GM12801 (cell line): Measurements from ENCODE around the gene CTAG1A.
"Not testable (repeated sequence)": the region's sequence is repeated elsewhere in the genome, so short reads cannot be mapped to it uniquely, and the experiment has no call there.

Experiments used
- TF ChIP-seq, protein P1 (sequence below): IDR thresholded peaks from one replicate; pipeline ENCODE4 v1.5.1; 2011; ENCODE audit warnings: control low read depth; ENCODE audit not compliant: insufficient read length; ENCODE audit errors: extremely low read depth

CTAG1A gene

DNA sequence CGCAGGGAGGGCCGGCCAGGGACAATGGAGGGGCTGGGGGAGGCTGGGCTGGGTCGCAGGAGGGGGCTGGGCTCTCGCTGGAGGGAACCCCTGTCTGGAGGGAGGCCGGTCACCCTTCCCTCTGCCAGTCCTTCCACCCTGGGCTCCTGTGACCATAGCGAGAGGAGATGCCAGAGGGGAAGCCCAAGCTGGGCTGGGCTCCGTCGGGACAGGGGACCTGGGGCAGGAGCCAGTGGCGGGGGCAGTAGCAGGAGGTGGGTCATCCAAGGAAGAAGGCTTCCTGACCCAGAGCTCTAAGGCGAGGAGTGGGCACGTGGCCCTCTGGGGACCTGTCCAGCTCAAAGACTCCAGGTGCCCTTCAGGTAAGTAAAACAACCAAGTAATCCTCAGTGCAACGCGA is 17.3 kb downstream of the CTAG1A start:
- TF ChIP-seq, protein P1, sequence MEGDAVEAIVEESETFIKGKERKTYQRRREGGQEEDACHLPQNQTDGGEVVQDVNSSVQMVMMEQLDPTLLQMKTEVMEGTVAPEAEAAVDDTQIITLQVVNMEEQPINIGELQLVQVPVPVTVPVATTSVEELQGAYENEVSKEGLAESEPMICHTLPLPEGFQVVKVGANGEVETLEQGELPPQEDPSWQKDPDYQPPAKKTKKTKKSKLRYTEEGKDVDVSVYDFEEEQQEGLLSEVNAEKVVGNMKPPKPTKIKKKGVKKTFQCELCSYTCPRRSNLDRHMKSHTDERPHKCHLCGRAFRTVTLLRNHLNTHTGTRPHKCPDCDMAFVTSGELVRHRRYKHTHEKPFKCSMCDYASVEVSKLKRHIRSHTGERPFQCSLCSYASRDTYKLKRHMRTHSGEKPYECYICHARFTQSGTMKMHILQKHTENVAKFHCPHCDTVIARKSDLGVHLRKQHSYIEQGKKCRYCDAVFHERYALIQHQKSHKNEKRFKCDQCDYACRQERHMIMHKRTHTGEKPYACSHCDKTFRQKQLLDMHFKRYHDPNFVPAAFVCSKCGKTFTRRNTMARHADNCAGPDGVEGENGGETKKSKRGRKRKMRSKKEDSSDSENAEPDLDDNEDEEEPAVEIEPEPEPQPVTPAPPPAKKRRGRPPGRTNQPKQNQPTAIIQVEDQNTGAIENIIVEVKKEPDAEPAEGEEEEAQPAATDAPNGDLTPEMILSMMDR: no peak

DNA sequence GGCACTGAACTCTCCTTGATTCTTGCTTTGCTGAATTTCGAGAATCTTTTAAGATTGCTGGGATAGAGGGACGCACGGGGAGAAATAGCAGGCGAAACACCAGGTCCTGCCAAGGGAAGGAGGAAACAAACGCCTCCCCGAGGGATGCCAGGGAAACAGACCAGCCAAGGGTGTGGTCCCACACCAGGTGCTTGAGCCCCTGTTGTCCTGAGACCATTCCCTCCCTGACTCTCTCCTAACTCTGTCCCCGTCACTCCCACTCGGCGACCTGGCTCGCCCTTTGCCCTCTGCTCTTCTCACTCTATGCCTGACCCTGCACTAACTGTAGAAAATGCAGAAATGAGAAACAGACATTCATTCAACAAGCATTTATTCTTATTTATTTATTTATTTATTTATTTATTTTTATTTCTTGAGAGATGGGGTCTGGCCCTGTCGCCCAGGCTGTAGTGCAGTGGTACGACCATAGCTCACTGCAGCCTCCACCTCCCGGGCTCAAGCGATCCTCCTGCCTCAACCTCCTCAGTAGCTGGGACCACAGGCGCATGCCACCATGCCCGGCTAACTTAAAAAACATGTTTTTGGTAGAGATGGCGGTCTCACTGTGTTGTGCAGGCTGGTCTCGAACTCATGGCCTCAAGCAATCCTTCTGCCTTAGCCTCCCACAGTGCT is 18.0 kb downstream of the CTAG1A start:
- TF ChIP-seq, protein P1: no peak

DNA sequence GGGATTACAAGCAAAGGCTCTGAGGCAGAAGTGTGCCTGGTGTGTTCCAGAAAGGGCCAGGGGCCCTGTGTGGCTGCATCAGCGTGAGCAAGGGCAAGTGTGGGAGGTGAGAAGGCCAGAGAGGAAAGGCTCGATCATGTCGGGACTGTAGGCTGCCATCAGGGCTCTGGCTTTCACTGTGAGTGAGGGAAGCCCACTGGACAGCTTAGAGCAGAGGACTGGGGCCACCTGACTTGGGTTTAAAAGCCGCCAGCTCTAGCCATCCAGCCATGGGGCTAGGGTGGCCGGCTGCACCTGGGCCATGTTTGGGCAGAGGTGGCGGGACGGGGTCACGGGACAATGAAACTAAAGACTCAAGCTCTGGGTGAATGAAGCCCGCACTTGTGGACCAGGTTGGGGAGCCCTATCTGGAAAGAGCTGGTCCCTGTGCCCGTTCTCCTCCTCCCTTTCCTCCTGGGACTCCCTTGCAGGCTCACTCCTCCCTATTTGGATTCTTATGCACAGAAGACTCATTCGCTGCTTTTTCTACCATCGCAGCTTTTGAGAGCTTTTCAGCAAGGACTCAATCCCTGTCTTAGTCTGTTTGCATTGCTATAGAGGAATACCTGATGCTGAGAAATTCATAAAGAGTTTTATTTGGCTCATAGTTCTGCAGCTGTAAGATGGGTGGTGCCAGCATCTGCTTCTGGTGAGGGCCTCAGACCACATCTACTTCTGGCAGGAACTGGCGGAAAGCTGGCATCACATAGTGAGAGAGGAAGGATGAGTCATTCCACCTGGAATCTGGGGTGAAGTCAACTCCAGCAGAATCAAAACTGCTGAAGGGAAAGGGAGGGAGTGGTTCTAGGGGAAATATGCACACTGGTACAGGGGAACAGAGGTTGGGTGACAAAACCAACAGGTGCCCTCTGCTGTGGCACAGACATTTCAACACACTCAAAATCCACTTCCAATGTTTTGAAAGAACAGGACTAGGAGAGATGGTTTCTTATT is 18.8 kb downstream of the CTAG1A start:
- TF ChIP-seq, protein P1: no peak

DNA sequence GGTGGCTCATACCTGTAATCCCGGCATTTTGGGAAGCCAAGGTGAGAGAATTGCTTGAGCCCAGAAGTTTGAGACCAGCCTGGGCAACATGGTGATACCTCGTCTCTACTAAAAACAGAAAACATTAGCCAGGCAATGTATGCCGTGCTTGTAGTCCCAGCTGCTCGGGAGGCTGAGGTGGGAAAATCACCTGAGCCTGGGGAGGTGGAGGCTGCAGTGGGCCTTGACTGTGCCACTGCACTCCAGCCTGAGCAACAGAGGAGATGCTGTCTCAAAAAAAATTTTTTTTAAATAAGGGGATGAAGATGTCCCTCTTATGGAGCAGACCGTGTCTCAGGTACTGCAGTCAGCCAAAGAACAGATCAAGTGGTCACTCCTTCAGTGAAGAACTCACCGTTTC is 20.6 kb downstream of the CTAG1A start:
- TF ChIP-seq, protein P1: no peak

DNA sequence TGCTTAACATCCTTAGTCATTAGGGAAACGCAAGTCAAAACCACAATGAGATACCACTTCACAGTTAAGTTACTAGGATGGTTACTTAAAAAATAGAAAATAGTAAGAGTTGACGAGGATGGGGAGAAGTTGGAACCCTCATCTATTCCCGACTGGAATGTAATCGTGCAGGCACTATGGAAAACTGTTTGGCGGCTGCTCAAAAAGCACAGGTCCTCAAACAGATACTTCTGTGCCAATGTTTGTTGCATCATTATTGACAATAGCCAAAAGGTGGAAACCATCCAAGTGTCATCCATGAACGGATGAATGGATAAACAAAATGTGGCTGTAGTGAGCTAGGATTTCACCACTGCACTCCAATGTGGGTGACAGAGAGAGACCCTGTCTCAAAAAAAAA is 22.4 kb downstream of the CTAG1A start:
- TF ChIP-seq, protein P1: no peak

DNA sequence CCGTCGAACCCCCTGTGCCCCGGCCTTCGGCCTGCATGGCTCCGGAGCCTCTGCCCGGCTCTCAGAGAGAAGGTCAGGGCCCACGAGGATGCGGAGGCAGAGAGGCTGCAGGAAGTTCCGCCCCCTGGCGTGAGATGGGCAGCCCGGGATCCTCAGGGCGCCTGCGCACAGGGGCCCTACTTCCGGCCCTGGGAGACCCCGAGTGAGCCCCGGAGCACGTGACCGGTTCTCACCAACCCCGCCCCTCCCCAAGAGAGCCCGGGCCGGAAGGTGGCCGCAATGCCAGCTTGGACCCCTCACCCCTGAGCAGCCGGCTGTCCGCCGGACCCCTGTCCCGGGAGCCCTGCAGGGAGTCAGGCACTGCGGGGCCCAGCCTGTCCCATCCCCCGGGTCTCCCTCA is 34.2 kb downstream of the CTAG1A start, which contains the start of gene CTAG1B:
CTAG1B (minus strand) TSS at position 101 of the 400 bp plus-strand sequence; CDS start at position 37, 64 bp downstream.
- TF ChIP-seq, protein P1: not testable (repeated sequence)
